ENCODE measurements around the gene RPS27L. TPM values are rescaled to one million over a fixed set of nuclear protein-coding genes. Genes with fewer than 3 reads are reported as not detected.

RPS27L gene
- total RNA-seq, 2 donors from 2014 or later = 155 to 223 TPM

GRCh38 chr15:63190769-63191649, 33.7 kb upstream of the RPS27L start:
- ATAC-seq (no peak), DNase-seq (ENCODE audit: low spot score in 2 of 2) (no peak)
- H3K9me3 Mint-ChIP-seq = no peaks in the 10 kb centered on the region
- peaks cover 16 to 19% of the 10 kb centered on the region in 2 donors for H3K36me3 Mint-ChIP-seq
- H3K27ac Mint-ChIP-seq = peak overlapping the region; percentile 97 to 99

GRCh38 chr15:63189941-63190768, 32.9 kb upstream of the RPS27L start:
- Mint-ChIP-seq H3K27ac (peak overlapping the region; percentile 89 to 97), H3K36me3 (peaks cover 13 to 16% of the 10 kb centered on the region in 2 donors), H3K9me3 (no peaks in the 10 kb centered on the region)
- ATAC-seq = no peak
- DNase-seq (ENCODE audit: low spot score in 2 of 2) = no peak

GRCh38 chr15:63188926-63189871, 31.9 kb upstream of the RPS27L start, which contains the start of gene RAB8B:
TSS of gene RAB8B (plus strand) at chr15:63189606. CDS start at chr15:63189625, 19 bp downstream.
- Mint-ChIP-seq H3K9me3 (no peaks in the 10 kb centered on the region), H3K36me3 (peaks cover 12 to 16% of the 10 kb centered on the region in 2 donors), H3K27ac (peak within 1 kb of the TSS; percentile 97 to 98)
- DNase-seq (ENCODE audit: low spot score in 2 of 2) (peak; percentile 97 to 98), ATAC-seq (peak; percentile 79 to 83)

- ATAC-seq (peak; percentile 10 to 13), DNase-seq (ENCODE audit: low spot score in 2 of 2) (peak in 1 of 2 donors; percentile 45)
- Mint-ChIP-seq H3K9me3 (no peaks in the 10 kb centered on the region), H3K27ac (peak overlapping the region; percentile 97 to 98), H3K36me3 (peaks cover 12 to 16% of the 10 kb centered on the region in 2 donors)
These were observed 31.1 kb upstream of the RPS27L start for GRCh38 chr15:63188247-63188925.

- Mint-ChIP-seq H3K27ac (peak overlapping the region; percentile 97 to 98), H3K36me3 (peaks cover 12 to 16% of the 10 kb centered on the region in 2 donors), H3K9me3 (no peaks in the 10 kb centered on the region)
- no peak for DNase-seq (ENCODE audit: low spot score in 2 of 2)
- no peak for ATAC-seq
These were observed 30.4 kb upstream of the RPS27L start for GRCh38 chr15:63187589-63188226.

- no peaks in the 10 kb centered on the region for H3K9me3 Mint-ChIP-seq
- no peak for ATAC-seq
- H3K27ac Mint-ChIP-seq = no peak overlapping the region
- H3K36me3 Mint-ChIP-seq = peaks cover 8 to 12% of the 10 kb centered on the region in 2 donors
- DNase-seq (ENCODE audit: low spot score in 2 of 2) = no peak
These were observed 28.8 kb upstream of the RPS27L start for GRCh38 chr15:63186065-63186464.

GRCh38 chr15:63185206-63185605, 27.9 kb upstream of the RPS27L start:
- ATAC-seq (no peak), DNase-seq (ENCODE audit: low spot score in 2 of 2) (no peak)
- peaks cover 4% of the 10 kb centered on the region in 2 donors for H3K36me3 Mint-ChIP-seq
- H3K27ac Mint-ChIP-seq = no peak overlapping the region
- H3K9me3 Mint-ChIP-seq = no peaks in the 10 kb centered on the region

- DNase-seq (ENCODE audit: low spot score in 2 of 2) = no peak
- ATAC-seq = no peak
- Mint-ChIP-seq H3K9me3 (no peaks in the 10 kb centered on the region), H3K36me3 (no peaks in the 10 kb centered on the region), H3K27ac (no peak overlapping the region)
These were observed 24.4 kb upstream of the RPS27L start for GRCh38 chr15:63181648-63182047.

- Mint-ChIP-seq H3K9me3 (no peaks in the 10 kb centered on the region), H3K36me3 (no peaks in the 10 kb centered on the region), H3K27ac (no peak overlapping the region)
- DNase-seq (ENCODE audit: low spot score in 2 of 2) (no peak), ATAC-seq (no peak)
These were observed 23.5 kb upstream of the RPS27L start for GRCh38 chr15:63180746-63181145.

GRCh38 chr15:63178034-63178433, 20.8 kb upstream of the RPS27L start:
- ATAC-seq (no peak), DNase-seq (ENCODE audit: low spot score in 2 of 2) (no peak)
- Mint-ChIP-seq H3K27ac (no peak overlapping the region), H3K36me3 (no peaks in the 10 kb centered on the region), H3K9me3 (no peaks in the 10 kb centered on the region)

GRCh38 chr15:63176302-63176701, 19.0 kb upstream of the RPS27L start:
- peak in 1 of 2 donors; percentile 58 for ATAC-seq

GRCh38 chr15:63172851-63173451, 15.7 kb upstream of the RPS27L start:
- H3K27ac Mint-ChIP-seq = no peak overlapping the region
- H3K36me3 Mint-ChIP-seq = no peaks in the 10 kb centered on the region
- no peaks in the 10 kb centered on the region for H3K9me3 Mint-ChIP-seq
- ATAC-seq (no peak), DNase-seq (ENCODE audit: low spot score in 2 of 2) (no peak)

More at GRCh38 chr15:63176302-63176701, 19.0 kb upstream of the RPS27L start:
- H3K9me3 Mint-ChIP-seq = no peaks in the 10 kb centered on the region
- H3K27ac Mint-ChIP-seq = no peak overlapping the region
- H3K36me3 Mint-ChIP-seq = no peaks in the 10 kb centered on the region
- DNase-seq (ENCODE audit: low spot score in 2 of 2) = no peak

- Mint-ChIP-seq H3K36me3 (no peaks in the 10 kb centered on the region), H3K27ac (no peak overlapping the region), H3K9me3 (no peaks in the 10 kb centered on the region)
- no peak for ATAC-seq
- no peak for DNase-seq (ENCODE audit: low spot score in 2 of 2)
These were observed 15.1 kb upstream of the RPS27L start for GRCh38 chr15:63172376-63172775.

- no peaks in the 10 kb centered on the region for H3K36me3 Mint-ChIP-seq
- no peaks in the 10 kb centered on the region for H3K9me3 Mint-ChIP-seq
- ATAC-seq = no peak
These were observed 12.5 kb upstream of the RPS27L start for GRCh38 chr15:63169788-63170187.

GRCh38 chr15:63166219-63166618, 8.9 kb upstream of the RPS27L start:
- H3K27ac Mint-ChIP-seq = no peak overlapping the region
- ATAC-seq = peak in 1 of 2 donors; percentile 57

More at GRCh38 chr15:63169788-63170187, 12.5 kb upstream of the RPS27L start:
- DNase-seq (ENCODE audit: low spot score in 2 of 2) = no peak
- H3K27ac Mint-ChIP-seq = no peak overlapping the region

More at GRCh38 chr15:63166219-63166618, 8.9 kb upstream of the RPS27L start:
- no peak for DNase-seq (ENCODE audit: low spot score in 2 of 2)
- Mint-ChIP-seq H3K9me3 (no peaks in the 10 kb centered on the region), H3K36me3 (no peaks in the 10 kb centered on the region)

All from activated naive CD4-positive, alpha-beta T cell treated with anti-CD3 and anti-CD28 coated beads, Interleukin-2, amount 50 U/mL, for 72 hours (primary cell).